GM23248 (cell line): Measurements from ENCODE around the gene SLC22A14.

Experiments used
- EZH2 ChIP-seq: fragments of 200-600 bp; sonication (generic); IDR thresholded peaks from 2 replicates; pipeline ENCODE4 v1.6.1; 2018; ENCODE audit warnings: antibody characterized with exemption, mild to moderate bottlenecking; ENCODE audit not compliant: insufficient read depth, poor library complexity, severe bottlenecking
- EZH2phosphoT487 ChIP-seq: fragments of 200-600 bp; sonication (generic); IDR thresholded peaks from 2 replicates; pipeline ENCODE4 v1.6.1; 2018; ENCODE audit warnings: antibody characterized with exemption, moderate library complexity, mild to moderate bottlenecking, low read depth; ENCODE audit not compliant: insufficient read depth

GRCh38 chr3:38312356-38312755 is 30.3 kb downstream of the SLC22A14 start:
- TF ChIP-seq EZH2 (no peak), EZH2phosphoT487 (no peak)
